K562 (cell line): Measurements from ENCODE around the gene ANAPC4. TPM values are rescaled to one million over a fixed set of nuclear protein-coding genes. Genes with fewer than 3 reads are reported as not detected.

Source experiments
- ATAC-seq: fragments of 200-7000 bp; cut with Tn5 transposase; 3 replicates; pipeline ENCODE4 v1.9.1; 2020; ENCODE audit warnings: moderate library complexity
- BruUV-seq: library from RNA; stranded (reverse); fragments of 400-500 nt; replicated peaks from 2 replicates; lab custom pipeline; 2021; lab: Mats Ljungman, UMichigan
- CTCF ChIA-PET: fragments of 300-600 bp; formaldehyde crosslinking; extraction: SDS; loops from one replicate; lab custom pipeline; 2021; ENCODE audit warnings: low intra/inter-chr PET ratio; lab: Yijun Ruan, JAX
- POLR2A ChIA-PET: fragments of 300-600, 350-650 bp; sonication (Branson Sonifier 250); formaldehyde crosslinking; extraction: SDS; loops from one replicate; lab custom pipeline; 2021; ENCODE audit warnings: antibody characterized with exemption, inconsistent platforms; lab: Yijun Ruan, JAX
- DNase-seq, 4 experiments: peaks; one replicate each; pipeline versions ENCODE4 v3.0.0 to v3.0.0-alpha.2; 2011 to 2018; ENCODE audit warnings: low spot score in 3 of 4, mixed read lengths in 3 of 4; ENCODE audit errors: extremely low read depth in 1 of 4
- FAIRE-seq: peaks from 2 replicates; lab custom pipeline; 2011; peaks lifted over from hg19 to GRCh38; lab: Jason Lieb, UNC
- H2AFZ ChIP-seq: 2 replicates; pipeline ENCODE4 v1.6.0; 2011; ENCODE audit warnings: low read depth, low read length, control low read depth, inconsistent platforms
- H3K27ac ChIP-seq: fragments of 200-600 bp; 3 replicates; pipeline ENCODE4 v1.8.0; 2011; ENCODE audit warnings: low read depth, mild to moderate bottlenecking, control low read depth, inconsistent platforms, low read length, moderate library complexity, mixed read lengths; ENCODE audit errors: extremely low read depth
- H3K27me3 ChIP-seq, 2 experiments: fragments of 300-600 bp in 1 of 2; 2 replicates in 1 of 2; 3 replicates in 1 of 2; pipeline versions ENCODE4 v1.6.0 to v1.8.0; 2011; ENCODE audit warnings: inconsistent platforms in 2 of 2, low read length in 2 of 2, mild to moderate bottlenecking in 1 of 2, mixed read lengths in 1 of 2, moderate library complexity in 1 of 2; ENCODE audit not compliant: control insufficient read depth in 2 of 2, insufficient read depth in 2 of 2
- H3K36me3 ChIP-seq: fragments of 300-600 bp; 3 replicates; pipeline ENCODE4 v1.8.0; 2011; ENCODE audit warnings: mild to moderate bottlenecking, low read length, inconsistent platforms; ENCODE audit not compliant: control insufficient read depth, insufficient read depth
- H3K4me1 ChIP-seq, 2 experiments: fragments of 200-600 bp in 1 of 2; replicated peaks in 1 of 2; 2 replicates in 1 of 2; 3 replicates in 1 of 2; pipeline versions ENCODE4 v1.5.1 to v1.8.0; 2011; ENCODE audit warnings: inconsistent platforms in 2 of 2, low read length in 2 of 2, mild to moderate bottlenecking in 1 of 2, mixed read lengths in 1 of 2, moderate library complexity in 1 of 2; ENCODE audit not compliant: control insufficient read depth in 2 of 2, insufficient read depth in 2 of 2
- H3K4me2 ChIP-seq: 2 replicates; pipeline ENCODE4 v1.6.1; 2011; ENCODE audit warnings: low read length, control low read depth, inconsistent platforms, mixed read lengths; ENCODE audit not compliant: insufficient read depth
- H3K4me3 ChIP-seq: fragments of 200-600 bp; sonication (generic), shearing (Covaris generic); 2 replicates; pipeline ENCODE4 v1.5.1; 2016; ENCODE audit warnings: control low read depth, inconsistent platforms
- H3K79me2 ChIP-seq: fragments of 200-600 bp; 3 replicates; pipeline ENCODE4 v1.8.0; 2011; ENCODE audit warnings: low read length, inconsistent platforms; ENCODE audit not compliant: control insufficient read depth, insufficient read depth
- H3K9ac ChIP-seq, 2 experiments: 2 replicates each; pipeline versions ENCODE4 v1.6.0 to v1.6.1; 2011; ENCODE audit warnings: low read depth in 2 of 2, low read length in 2 of 2, control low read depth in 1 of 2, inconsistent platforms in 1 of 2, mild to moderate bottlenecking in 1 of 2, mixed read lengths in 1 of 2; ENCODE audit not compliant: insufficient read depth in 1 of 2
- H3K9me1 ChIP-seq: one replicate; pipeline ENCODE4 v1.6.0; 2011; ENCODE audit warnings: inconsistent platforms, mild to moderate bottlenecking, low read length, moderate library complexity; ENCODE audit not compliant: control insufficient read depth, insufficient read depth
- H3K9me3 ChIP-seq: replicated peaks from 2 replicates; pipeline ENCODE4 v1.5.1; 2011; ENCODE audit warnings: low read depth, low read length, inconsistent platforms; ENCODE audit not compliant: control insufficient read depth, insufficient read depth
- H4K20me1 ChIP-seq: replicated peaks from 2 replicates; pipeline ENCODE4 v1.6.1; 2011; ENCODE audit warnings: low read length, inconsistent platforms, mixed read lengths; ENCODE audit not compliant: control insufficient read depth, insufficient read depth
- DACH1 ChIP-seq: fragments of 450-650 bp; IDR thresholded peaks from 2 replicates; pipeline ENCODE4 v1.6.1; 2018; ENCODE audit not compliant: partially characterized antibody
- PHB2 ChIP-seq: fragments of 450-650 bp; IDR thresholded peaks from 2 replicates; pipeline ENCODE4 v1.6.1; 2017; ENCODE audit warnings: low read depth
- RAD21 ChIP-seq, 2 experiments: fragments of 250-450 bp in 1 of 2; fragments of 450-650 bp in 1 of 2; sonication (Bioruptor Pico) in 1 of 2; formaldehyde crosslinking in 1 of 2; IDR thresholded peaks in 1 of 2; conservative IDR thresholded peaks in 1 of 2; 2 replicates each; pipeline versions ENCODE4 v1.4.0 to v1.8.0; 2020 to 2022; ENCODE audit warnings: mild to moderate bottlenecking in 2 of 2, moderate library complexity in 1 of 2
- SAP30 ChIP-seq: fragments of 200-600 bp; sonication (generic); IDR thresholded peaks from 2 replicates; pipeline ENCODE4 v1.6.1; 2012; ENCODE audit warnings: borderline replicate concordance, low read depth, mild to moderate bottlenecking, moderate library complexity, low read length, control low read depth, inconsistent platforms; ENCODE audit not compliant: insufficient read depth, poor library complexity, severe bottlenecking
- SMC3 ChIP-seq: conservative IDR thresholded peaks from 2 replicates; pipeline ENCODE4 v1.6.1; 2011; ENCODE audit warnings: low read depth, low read length, improper control_type of control experiment; ENCODE audit not compliant: insufficient read depth
- STAG1 ChIP-seq: sonication (generic); formaldehyde crosslinking; IDR thresholded peaks from 2 replicates; pipeline ENCODE4 v1.5.0; 2020; ENCODE audit warnings: missing genetic modification reagents, borderline replicate concordance
- ZSCAN29 ChIP-seq: fragments of 450-650 bp; IDR thresholded peaks from 2 replicates; pipeline ENCODE4 v1.6.1; 2017
- WGBS: fragments of 100-300 bp; shearing (Covaris generic); methylation state at CpG from one replicate; pipeline ENCODE4 v1.1.6; 2016; ENCODE audit warnings: low coverage, mixed read lengths; ENCODE audit not compliant: insufficient coverage; ENCODE audit errors: missing lambda C conversion rate; 5-methylcytosine and 5-hydroxymethylcytosine counted together
- in situ Hi-C: fragments of 300-500 bp; cut with MboI; formaldehyde crosslinking; loops from 4 replicates; pipeline ENCODE4 v1.15.0; 2018; ENCODE audit warnings: inconsistent platforms, mixed read lengths
- intact Hi-C: fragments of 100-400 bp; cut with micrococcal nuclease; formaldehyde crosslinking; loops from 2 replicates; pipeline ENCODE4 v1.14.2; 2022
- polyA plus RNA-seq, 8 experiments: library from polyadenylated mRNA; depleted of rRNA in 4 of 8; stranded (reverse) in 5 of 8; unstranded in 3 of 8; fragments of >200 nt; fragmentation: Nextera tagmentation in 2 of 8; fragmentation: Illumina TruSeq in 1 of 8; extraction: Ambion mirVana in 2 of 8; extraction: Trizol in 1 of 8; gene quantifications; 2 replicates each; pipeline versions ENCODE4 v1.2.1 to v1.2.3, GENCODE V29; 2011 to 2014; ENCODE audit warnings: inconsistent platforms in 1 of 8, missing spikeins in 1 of 8
- total RNA-seq, 7 experiments: library from RNA; depleted of rRNA in 6 of 7; stranded (reverse); fragments of >200 nt in 6 of 7; fragmentation: Illumina TruSeq in 2 of 7; extraction: Trizol in 2 of 7; gene quantifications; 2 replicates each; pipeline versions ENCODE4 v1.2.1 to v1.2.3, GENCODE V29; 2011 to 2021; ENCODE audit warnings: low replicate concordance in 1 of 7
- TF ChIP-seq, protein P1 (sequence below), 2 experiments: fragments of 450-650 bp in 1 of 2; sonication (generic) in 1 of 2; formaldehyde crosslinking in 1 of 2; IDR thresholded peaks; 2 replicates each; pipeline versions ENCODE4 v1.7.1 to v1.9.0; 2016 to 2022; ENCODE audit warnings: inconsistent platforms in 1 of 2, mild to moderate bottlenecking in 1 of 2, missing genetic modification reagents in 1 of 2
- TF ChIP-seq, protein P2 (sequence below), 3 experiments: IDR thresholded peaks in 2 of 3; conservative IDR thresholded peaks in 1 of 3; 2 replicates each; pipeline ENCODE4 v1.5.1; 2011 to 2012; ENCODE audit warnings: low read length in 3 of 3, mild to moderate bottlenecking in 3 of 3, control low read depth in 2 of 3, improper control_type of control experiment in 1 of 3, inconsistent platforms in 1 of 3, low read depth in 1 of 3, mixed read lengths in 1 of 3, moderate library complexity in 1 of 3; ENCODE audit not compliant: insufficient read depth in 2 of 3

The ANAPC4 gene
- total and polyA plus RNA-seq, 9 of the 15 experiments (the other 6 are each of a cell fraction or from before 2014, with no cell fraction given) = 23.9 to 47.0 (median 31.9) TPM

DNA sequence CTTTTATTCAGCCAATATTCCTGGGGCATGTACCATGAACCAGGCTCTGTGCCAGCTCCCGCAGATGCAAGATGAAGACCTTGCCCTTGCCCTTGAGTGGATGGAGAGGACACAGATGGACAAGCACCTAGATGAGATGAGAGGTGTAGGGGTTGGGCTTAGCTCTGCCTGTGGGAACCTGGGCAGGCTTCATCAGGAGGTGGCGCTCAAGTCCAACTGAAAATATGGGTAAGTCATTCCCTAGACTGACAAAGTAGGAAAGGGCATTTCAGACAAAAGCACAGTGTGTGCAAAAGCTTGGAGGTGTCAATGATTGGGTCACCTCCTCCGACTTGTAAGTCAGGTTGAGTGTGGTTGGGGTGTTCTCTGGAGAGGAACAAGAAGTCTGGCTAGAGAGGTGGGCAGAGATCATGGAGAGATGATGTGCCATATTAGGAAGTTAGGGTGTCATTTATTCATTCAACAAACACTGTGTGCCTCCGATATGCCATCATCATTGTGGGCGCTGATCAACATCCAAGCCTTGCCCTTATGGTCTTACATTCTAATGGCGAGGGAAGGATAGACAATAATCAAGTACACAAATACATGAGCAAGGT lies 64.6 kb downstream of the ANAPC4 start:
- H3K9me3 ChIP-seq = no peaks in the 10 kb centered on the region
- FAIRE-seq (peak; percentile 76), ATAC-seq (peak; percentile 94), DNase-seq (peak; percentile 43 to 65 (median 46))
- 1% methylated on average over 6 of the region's 6 CpGs for WGBS
- H2AFZ ChIP-seq = no peak overlapping the region
- peaks cover 20 to 44% of the 10 kb centered on the region in 2 experiments; a peak in 4 of 5 replicates for H3K27me3 ChIP-seq
- no peak overlapping the region for H3K9ac ChIP-seq
- in situ Hi-C loops (loop anchor here (10.0 kb wide), 1 partner anchor 343 kb away; no protein-coding TSS in a partner anchor), intact Hi-C loops (loop anchor here (2.0 to 10.0 kb wide), 3 partner anchors 327 to 543 kb away; no protein-coding TSS in a partner anchor)
- no peaks in the 10 kb centered on the region for H3K36me3 ChIP-seq
- ChIA-PET POLR2A (interaction anchor here (0.5 to 0.7 kb wide), 2 partner anchors 12 to 129 kb away, joined by 3 read pairs; partner anchors contain the start of gene ZCCHC4), CTCF (no interaction called here)
- H4K20me1 ChIP-seq = 0 out of 2 replicates have a peak, but pooled peaks cover 5% of the 10 kb centered on the region
- no peak overlapping the region for H3K4me3 ChIP-seq
- H3K79me2 ChIP-seq = no peaks in the 10 kb centered on the region
- no peaks in the 10 kb centered on the region; a peak in 1 of 5 replicates for H3K4me1 ChIP-seq
- no peak overlapping the region for H3K4me2 ChIP-seq
- no peak overlapping the region for H3K27ac ChIP-seq
- no peaks in the 10 kb centered on the region for H3K9me1 ChIP-seq
- no TSS peak for BruUV-seq
- TF ChIP-seq DACH1 = no peak
- TF ChIP-seq SMC3 = peak; percentile 58
- no peak for TF ChIP-seq SAP30
- TF ChIP-seq STAG1 (CRISPR knock-in tag) = peak; percentile 23; the same call in 1 of the 2 replicates
- TF ChIP-seq, protein P1, sequence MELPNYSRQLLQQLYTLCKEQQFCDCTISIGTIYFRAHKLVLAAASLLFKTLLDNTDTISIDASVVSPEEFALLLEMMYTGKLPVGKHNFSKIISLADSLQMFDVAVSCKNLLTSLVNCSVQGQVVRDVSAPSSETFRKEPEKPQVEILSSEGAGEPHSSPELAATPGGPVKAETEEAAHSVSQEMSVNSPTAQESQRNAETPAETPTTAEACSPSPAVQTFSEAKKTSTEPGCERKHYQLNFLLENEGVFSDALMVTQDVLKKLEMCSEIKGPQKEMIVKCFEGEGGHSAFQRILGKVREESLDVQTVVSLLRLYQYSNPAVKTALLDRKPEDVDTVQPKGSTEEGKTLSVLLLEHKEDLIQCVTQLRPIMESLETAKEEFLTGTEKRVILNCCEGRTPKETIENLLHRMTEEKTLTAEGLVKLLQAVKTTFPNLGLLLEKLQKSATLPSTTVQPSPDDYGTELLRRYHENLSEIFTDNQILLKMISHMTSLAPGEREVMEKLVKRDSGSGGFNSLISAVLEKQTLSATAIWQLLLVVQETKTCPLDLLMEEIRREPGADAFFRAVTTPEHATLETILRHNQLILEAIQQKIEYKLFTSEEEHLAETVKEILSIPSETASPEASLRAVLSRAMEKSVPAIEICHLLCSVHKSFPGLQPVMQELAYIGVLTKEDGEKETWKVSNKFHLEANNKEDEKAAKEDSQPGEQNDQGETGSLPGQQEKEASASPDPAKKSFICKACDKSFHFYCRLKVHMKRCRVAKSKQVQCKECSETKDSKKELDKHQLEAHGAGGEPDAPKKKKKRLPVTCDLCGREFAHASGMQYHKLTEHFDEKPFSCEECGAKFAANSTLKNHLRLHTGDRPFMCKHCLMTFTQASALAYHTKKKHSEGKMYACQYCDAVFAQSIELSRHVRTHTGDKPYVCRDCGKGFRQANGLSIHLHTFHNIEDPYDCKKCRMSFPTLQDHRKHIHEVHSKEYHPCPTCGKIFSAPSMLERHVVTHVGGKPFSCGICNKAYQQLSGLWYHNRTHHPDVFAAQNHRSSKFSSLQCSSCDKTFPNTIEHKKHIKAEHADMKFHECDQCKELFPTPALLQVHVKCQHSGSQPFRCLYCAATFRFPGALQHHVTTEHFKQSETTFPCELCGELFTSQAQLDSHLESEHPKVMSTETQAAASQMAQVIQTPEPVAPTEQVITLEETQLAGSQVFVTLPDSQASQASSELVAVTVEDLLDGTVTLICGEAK (IDR thresholded peaks at IDR 0.05) = no peak
- TF ChIP-seq, protein P1 (CRISPR knock-in tag; IDR thresholded peaks at IDR 0.05) = no peak
- TF ChIP-seq, protein P2, sequence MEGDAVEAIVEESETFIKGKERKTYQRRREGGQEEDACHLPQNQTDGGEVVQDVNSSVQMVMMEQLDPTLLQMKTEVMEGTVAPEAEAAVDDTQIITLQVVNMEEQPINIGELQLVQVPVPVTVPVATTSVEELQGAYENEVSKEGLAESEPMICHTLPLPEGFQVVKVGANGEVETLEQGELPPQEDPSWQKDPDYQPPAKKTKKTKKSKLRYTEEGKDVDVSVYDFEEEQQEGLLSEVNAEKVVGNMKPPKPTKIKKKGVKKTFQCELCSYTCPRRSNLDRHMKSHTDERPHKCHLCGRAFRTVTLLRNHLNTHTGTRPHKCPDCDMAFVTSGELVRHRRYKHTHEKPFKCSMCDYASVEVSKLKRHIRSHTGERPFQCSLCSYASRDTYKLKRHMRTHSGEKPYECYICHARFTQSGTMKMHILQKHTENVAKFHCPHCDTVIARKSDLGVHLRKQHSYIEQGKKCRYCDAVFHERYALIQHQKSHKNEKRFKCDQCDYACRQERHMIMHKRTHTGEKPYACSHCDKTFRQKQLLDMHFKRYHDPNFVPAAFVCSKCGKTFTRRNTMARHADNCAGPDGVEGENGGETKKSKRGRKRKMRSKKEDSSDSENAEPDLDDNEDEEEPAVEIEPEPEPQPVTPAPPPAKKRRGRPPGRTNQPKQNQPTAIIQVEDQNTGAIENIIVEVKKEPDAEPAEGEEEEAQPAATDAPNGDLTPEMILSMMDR (IDR thresholded peaks at IDR 0.05 in 2 of 3, conservative IDR thresholded peaks at IDR 0.05 in 1 of 3; ENCODE audit: insufficient read depth in 2 of 3, low read depth in 1 of 3, low read length in 3 of 3) = peak; percentile 65 to 84 (median 76)
- no peak for TF ChIP-seq ZSCAN29
- peak; percentile 38 to 76 for TF ChIP-seq RAD21 (CRISPR knock-in tag; conservative IDR thresholded peaks at IDR 0.05 in 1 of 2, IDR thresholded peaks at IDR 0.05 in 1 of 2)
- no peak for TF ChIP-seq PHB2
